GM13977 (cell line): ENCODE results near the gene MAPRE3.

Experiments
- DNase-seq: peaks from one replicate; pipeline ENCODE4 v3.0.0; 2012; ENCODE audit warnings: low spot score
- CTCF ChIP-seq: IDR thresholded peaks from 2 replicates; pipeline ENCODE4 v1.5.1; 2012; ENCODE audit warnings: mild to moderate bottlenecking, control low read depth; ENCODE audit not compliant: insufficient read depth; ENCODE audit errors: extremely low read depth, missing control alignments
- in situ Hi-C: fragments of 300-500 bp; cut with MboI; formaldehyde crosslinking; loops from one replicate; pipeline ENCODE4 v1.12.0; 2022; ENCODE audit warnings: low sequenced_read_pairs, low pct_unique_long_range_greater_than_20kb, mixed read lengths, inconsistent platforms; ENCODE audit not compliant: unreplicated experiment

The MAPRE3 gene

GRCh38 chr2:27038631-27039339 lies 68.3 kb downstream of the MAPRE3 start:
- TF ChIP-seq CTCF = no peak
- no peak for DNase-seq
- in situ Hi-C loops = no loop called here

GRCh38 chr2:27039426-27039825 lies 69.0 kb downstream of the MAPRE3 start:
- DNase-seq = no peak
- in situ Hi-C loops = no loop called here
- TF ChIP-seq CTCF = no peak

- TF ChIP-seq CTCF = no peak
- in situ Hi-C loops = no loop called here
- no peak for DNase-seq
These were observed 69.4 kb downstream of the MAPRE3 start for GRCh38 chr2:27039871-27040270.

- in situ Hi-C loops = no loop called here
- no peak for TF ChIP-seq CTCF
- no peak for DNase-seq
These were observed 69.8 kb downstream of the MAPRE3 start for GRCh38 chr2:27040282-27040681.

- TF ChIP-seq CTCF = no peak
- in situ Hi-C loops = no loop called here
- DNase-seq = peak; percentile 54
These were observed 71.3 kb downstream of the MAPRE3 start for GRCh38 chr2:27041752-27042151.

GRCh38 chr2:27042159-27042661 lies 71.8 kb downstream of the MAPRE3 start:
- DNase-seq = peak; percentile 74
- in situ Hi-C loops = no loop called here
- no peak for TF ChIP-seq CTCF
